Neural progenitor cell (in vitro differentiated cells): Measurements from ENCODE around the gene KLC3. TPM values are rescaled to one million over a fixed set of nuclear protein-coding genes. Genes with fewer than 3 reads are reported as not detected.

ENCODE experiments used
- DNase-seq: peaks from one replicate; pipeline ENCODE4 v3.0.0-alpha.2; 2016; ENCODE audit warnings: low spot score
- H2AFZ ChIP-seq: fragments of 200-600 bp; sonication (generic); replicated peaks from 2 replicates; pipeline ENCODE4 v1.6.1; 2016; ENCODE audit warnings: antibody characterized with exemption
- H3F3A ChIP-seq: fragments of 200-600 bp; sonication (generic); 2 replicates; pipeline ENCODE4 v1.6.1; 2016; ENCODE audit warnings: antibody characterized with exemption, low read depth
- H3K27ac ChIP-seq: fragments of 200-600 bp; sonication (generic); 2 replicates; pipeline ENCODE4 v1.5.1; 2016; ENCODE audit warnings: mild to moderate bottlenecking
- H3K27me3 ChIP-seq: fragments of 200-600 bp; sonication (generic); 2 replicates; pipeline ENCODE4 v1.6.1; 2016; ENCODE audit warnings: mild to moderate bottlenecking, moderate library complexity
- H3K36me3 ChIP-seq: fragments of 200-600 bp; sonication (generic); 2 replicates; pipeline ENCODE4 v1.5.1; 2016
- H3K4me1 ChIP-seq: fragments of 200-600 bp; sonication (generic); 2 replicates; pipeline ENCODE4 v1.6.1; 2016; ENCODE audit warnings: mixed run types
- H3K4me2 ChIP-seq: fragments of 200-600 bp; sonication (generic); 2 replicates; pipeline ENCODE4 v1.6.1; 2016
- H3K4me3 ChIP-seq: fragments of 200-600 bp; sonication (generic); 2 replicates; pipeline ENCODE4 v1.5.1; 2016
- H3K79me2 ChIP-seq: fragments of 200-600 bp; sonication (generic); 2 replicates; pipeline ENCODE4 v1.6.1; 2016; ENCODE audit warnings: low read depth
- H3K9ac ChIP-seq: fragments of 200-600 bp; sonication (generic); 2 replicates; pipeline ENCODE4 v1.6.1; 2016
- H3K9me3 ChIP-seq: fragments of 200-600 bp; sonication (generic); 2 replicates; pipeline ENCODE4 v1.5.1; 2016; ENCODE audit warnings: low read depth
- H4K20me1 ChIP-seq: fragments of 200-600 bp; sonication (generic); 2 replicates; pipeline ENCODE4 v1.6.1; 2016; ENCODE audit warnings: low read depth
- H3K27ac Mint-ChIP-seq: 3 replicates; pipeline ENCODE4 v1.8.0; 2021; ENCODE audit warnings: mixed read lengths
- H3K27me3 Mint-ChIP-seq: 2 replicates; pipeline ENCODE4 v1.8.0; 2022; ENCODE audit warnings: low read depth, mild to moderate bottlenecking, inconsistent platforms, moderate library complexity, mixed read lengths; ENCODE audit not compliant: insufficient read depth
- H3K36me3 Mint-ChIP-seq: 3 replicates; pipeline ENCODE4 v1.8.0; 2021; ENCODE audit warnings: mixed read lengths
- H3K4me1 Mint-ChIP-seq: 3 replicates; pipeline ENCODE4 v1.8.0; 2021; ENCODE audit warnings: mixed read lengths
- H3K4me3 Mint-ChIP-seq: 3 replicates; pipeline ENCODE4 v1.8.0; 2021; ENCODE audit warnings: mild to moderate bottlenecking, moderate library complexity, mixed read lengths
- H3K9me3 Mint-ChIP-seq: 3 replicates; pipeline ENCODE4 v1.8.0; 2020; ENCODE audit warnings: mixed read lengths
- CTCF ChIP-seq: fragments of 200-600 bp; sonication (generic); IDR thresholded peaks from 2 replicates; pipeline ENCODE4 v1.5.1; 2017; ENCODE audit warnings: antibody characterized with exemption, mild to moderate bottlenecking
- EZH2 ChIP-seq: fragments of 200-600 bp; sonication (generic); IDR thresholded peaks from 2 replicates; pipeline ENCODE4 v1.6.1; 2017; ENCODE audit warnings: antibody characterized with exemption, mild to moderate bottlenecking, moderate library complexity
- EZH2phosphoT487 ChIP-seq: fragments of 200-600 bp; sonication (generic); IDR thresholded peaks from 2 replicates; pipeline ENCODE4 v1.6.1; 2017; ENCODE audit warnings: antibody characterized with exemption
- total RNA-seq: library from RNA; depleted of rRNA; stranded (reverse); fragments of >200 nt; gene quantifications from 2 replicates; pipeline ENCODE4 v1.2.3, GENCODE V29; 2015; ENCODE audit warnings: low replicate concordance

The KLC3 gene
- total RNA-seq, 1 donor from 2014 or later, result not detected

DNA sequence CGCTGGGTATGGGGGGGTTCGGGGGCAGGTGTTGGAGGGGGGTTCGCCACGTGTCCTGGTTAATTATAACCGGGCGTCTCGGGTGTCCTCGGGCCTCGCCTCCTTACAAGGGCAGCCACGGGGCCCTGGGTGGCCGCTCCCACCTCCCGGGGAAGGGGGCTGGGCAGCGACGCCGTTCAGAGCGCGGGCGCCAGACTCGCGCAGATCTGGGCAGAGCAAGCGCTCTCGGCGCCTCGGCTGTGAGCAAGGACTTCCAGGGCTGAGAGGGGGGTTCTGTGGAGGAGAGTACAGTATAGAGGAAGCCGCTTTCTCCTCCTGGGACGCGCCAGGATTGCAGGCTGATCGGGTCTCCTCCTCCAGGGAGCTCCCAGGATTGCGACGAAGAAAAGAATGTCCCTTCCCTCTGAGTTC is 16.9 kb upstream of the KLC3 start:
- H3K4me2 ChIP-seq, result peak overlapping the region; percentile 70
- peaks cover 13% of the 10 kb centered on the region for H3K4me1 ChIP-seq
- H3K27me3 ChIP-seq, result peaks cover 28% of the 10 kb centered on the region
- no peak overlapping the region for H3K27ac Mint-ChIP-seq
- H3K27me3 Mint-ChIP-seq, result peaks cover 12% of the 10 kb centered on the region
- H3K79me2 ChIP-seq, result no peaks in the 10 kb centered on the region
- H3K36me3 Mint-ChIP-seq, result no peaks in the 10 kb centered on the region
- DNase-seq, result peak; percentile 56
- peaks cover 27% of the 10 kb centered on the region for H3K4me1 Mint-ChIP-seq
- no peak for TF ChIP-seq EZH2phosphoT487
- no peak for TF ChIP-seq CTCF
- TF ChIP-seq EZH2, result no peak
- H3K4me3 Mint-ChIP-seq, result peak overlapping the region; percentile 30
- H4K20me1 ChIP-seq, result no peaks in the 10 kb centered on the region
- peak overlapping the region; percentile 78 for H2AFZ ChIP-seq
- H3K9ac ChIP-seq, result no peak overlapping the region
- H3K9me3 ChIP-seq, result no peaks in the 10 kb centered on the region
- no peaks in the 10 kb centered on the region for H3K36me3 ChIP-seq
- H3K9me3 Mint-ChIP-seq, result no peaks in the 10 kb centered on the region
- no peak overlapping the region for H3K27ac ChIP-seq
- H3K4me3 ChIP-seq, result peak overlapping the region; percentile 43
- peaks cover 15% of the 10 kb centered on the region for H3F3A ChIP-seq

GRCh38 chr19:45324349-45324907 is 16.1 kb upstream of the KLC3 start:
- peaks cover 22% of the 10 kb centered on the region for H3K27me3 ChIP-seq
- H3K27me3 Mint-ChIP-seq, result peaks cover 11% of the 10 kb centered on the region
- no peaks in the 10 kb centered on the region for H3K9me3 Mint-ChIP-seq
- no peaks in the 10 kb centered on the region for H3K36me3 Mint-ChIP-seq
- H3K79me2 ChIP-seq, result no peaks in the 10 kb centered on the region
- H3K36me3 ChIP-seq, result no peaks in the 10 kb centered on the region
- peaks cover 27% of the 10 kb centered on the region for H3K4me1 Mint-ChIP-seq
- no peak overlapping the region for H3K4me3 ChIP-seq
- DNase-seq, result no peak
- no peaks in the 10 kb centered on the region for H4K20me1 ChIP-seq
- no peak for TF ChIP-seq CTCF
- TF ChIP-seq EZH2phosphoT487, result no peak
- peaks cover 13% of the 10 kb centered on the region for H3K4me1 ChIP-seq
- H3K9ac ChIP-seq, result no peak overlapping the region
- H3K27ac ChIP-seq, result no peak overlapping the region
- peak overlapping the region; percentile 69 for H3K4me3 Mint-ChIP-seq
- peak overlapping the region; percentile 70 for H3K4me2 ChIP-seq
- no peaks in the 10 kb centered on the region for H3K9me3 ChIP-seq
- peak overlapping the region; percentile 78 for H2AFZ ChIP-seq
- H3F3A ChIP-seq, result peaks cover 15% of the 10 kb centered on the region
- H3K27ac Mint-ChIP-seq, result peak overlapping the region; percentile 9

DNA sequence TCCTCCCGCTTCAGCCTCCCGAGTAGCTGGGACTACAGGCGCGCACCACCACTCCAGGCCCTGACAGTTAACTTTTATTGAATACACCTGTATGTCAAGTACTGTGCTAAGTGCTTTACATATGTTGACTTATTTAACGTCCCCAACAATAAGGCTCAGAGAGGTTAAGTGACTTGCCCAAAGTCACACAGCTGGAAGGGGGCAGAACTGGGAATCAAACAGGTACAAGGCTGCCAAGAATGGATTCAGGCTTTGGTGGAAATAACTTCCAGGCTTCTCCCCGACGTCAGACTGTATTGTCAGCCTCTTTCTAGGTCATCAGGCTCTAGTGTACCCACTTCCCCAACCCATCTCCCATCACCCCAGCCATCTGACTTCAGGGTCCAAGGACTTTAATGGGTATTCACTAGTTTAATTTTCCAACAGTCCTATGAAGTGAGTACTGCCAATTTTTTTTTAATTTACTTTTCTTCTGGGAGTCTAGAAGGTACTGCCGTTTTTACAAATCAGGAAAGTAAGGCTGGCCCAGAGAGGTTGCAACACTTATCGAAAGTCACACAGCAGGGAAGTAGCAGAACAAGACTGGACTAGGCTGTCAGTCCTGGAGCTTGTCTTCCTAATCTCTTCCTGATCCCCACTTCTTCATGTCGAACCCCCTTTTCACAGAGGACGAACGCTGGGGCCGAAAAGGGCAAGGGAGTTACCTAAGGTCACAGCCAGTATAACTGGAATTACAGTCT is 13.0 kb upstream of the KLC3 start:
- Histone ChIP-seq H3K9me3 (no peaks in the 10 kb centered on the region), H3K27me3 (peaks cover 22% of the 10 kb centered on the region), H3F3A (peaks cover 10% of the 10 kb centered on the region), H4K20me1 (no peaks in the 10 kb centered on the region), H3K27ac (no peak overlapping the region), H3K36me3 (no peaks in the 10 kb centered on the region), H3K4me3 (no peak overlapping the region), H3K4me1 (peaks cover 13% of the 10 kb centered on the region), H3K79me2 (no peaks in the 10 kb centered on the region), H2AFZ (no peak overlapping the region), H3K4me2 (no peak overlapping the region), H3K9ac (no peak overlapping the region)
- H3K4me3 Mint-ChIP-seq, result no peak overlapping the region
- TF ChIP-seq EZH2phosphoT487 (no peak), CTCF (no peak), EZH2 (no peak)
- H3K9me3 Mint-ChIP-seq, result no peaks in the 10 kb centered on the region
- H3K27me3 Mint-ChIP-seq, result peaks cover 7% of the 10 kb centered on the region
- H3K27ac Mint-ChIP-seq, result no peak overlapping the region
- no peaks in the 10 kb centered on the region for H3K36me3 Mint-ChIP-seq
- peaks cover 16% of the 10 kb centered on the region for H3K4me1 Mint-ChIP-seq
- no peak for DNase-seq
